ENCODE data around the gene SMPD3.
"Not testable (repeated sequence)": the region's sequence is repeated elsewhere in the genome, so short reads cannot be mapped to it uniquely, and the experiment has no call there.

DNA sequence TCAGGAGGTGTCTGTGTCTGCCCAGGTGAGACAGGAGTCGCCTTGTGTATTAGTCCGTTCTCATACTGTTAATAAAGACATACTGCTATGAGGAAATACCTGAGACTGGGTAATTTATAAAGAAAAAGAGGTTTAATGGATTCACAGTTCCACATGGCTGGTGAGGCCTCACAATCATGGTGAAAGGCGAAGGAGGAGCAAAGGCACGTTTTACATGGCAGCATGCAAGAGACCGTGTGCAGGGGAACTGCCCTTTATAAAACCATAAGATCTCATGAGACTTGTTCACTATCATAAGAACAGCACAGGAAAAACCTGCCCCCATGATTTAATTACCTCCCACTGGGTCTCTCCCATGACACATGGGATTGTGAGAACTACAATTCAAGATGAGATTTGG lies 46.0 kb upstream of the SMPD3 start:
- TF ChIP-seq, protein P1, sequence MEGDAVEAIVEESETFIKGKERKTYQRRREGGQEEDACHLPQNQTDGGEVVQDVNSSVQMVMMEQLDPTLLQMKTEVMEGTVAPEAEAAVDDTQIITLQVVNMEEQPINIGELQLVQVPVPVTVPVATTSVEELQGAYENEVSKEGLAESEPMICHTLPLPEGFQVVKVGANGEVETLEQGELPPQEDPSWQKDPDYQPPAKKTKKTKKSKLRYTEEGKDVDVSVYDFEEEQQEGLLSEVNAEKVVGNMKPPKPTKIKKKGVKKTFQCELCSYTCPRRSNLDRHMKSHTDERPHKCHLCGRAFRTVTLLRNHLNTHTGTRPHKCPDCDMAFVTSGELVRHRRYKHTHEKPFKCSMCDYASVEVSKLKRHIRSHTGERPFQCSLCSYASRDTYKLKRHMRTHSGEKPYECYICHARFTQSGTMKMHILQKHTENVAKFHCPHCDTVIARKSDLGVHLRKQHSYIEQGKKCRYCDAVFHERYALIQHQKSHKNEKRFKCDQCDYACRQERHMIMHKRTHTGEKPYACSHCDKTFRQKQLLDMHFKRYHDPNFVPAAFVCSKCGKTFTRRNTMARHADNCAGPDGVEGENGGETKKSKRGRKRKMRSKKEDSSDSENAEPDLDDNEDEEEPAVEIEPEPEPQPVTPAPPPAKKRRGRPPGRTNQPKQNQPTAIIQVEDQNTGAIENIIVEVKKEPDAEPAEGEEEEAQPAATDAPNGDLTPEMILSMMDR (conservative IDR thresholded peaks at IDR 0.05 in 1 of 2, IDR thresholded peaks at IDR 0.05 in 1 of 2; ENCODE audit: extremely low read depth in 1 of 2, insufficient read depth in 1 of 2, low read depth in 1 of 2, low read length in 2 of 2): not testable (repeated sequence)
- not testable (repeated sequence) for TF ChIP-seq EZH2 (IDR thresholded peaks at IDR 0.05; ENCODE audit: borderline replicate concordance, low read length)
